ENCODE results near the gene TFB2M.

- TF ChIP-seq YY1 (IDR thresholded peaks at IDR 0.05; ENCODE audit: insufficient read depth, insufficient read length) (no peak), ZNF274 (IDR thresholded peaks at IDR 0.05; ENCODE audit: low read depth, low read length) (no peak), SUZ12 (IDR thresholded peaks at IDR 0.05; ENCODE audit: extremely low read depth, insufficient read depth, insufficient read length) (no peak)
These were observed 10.6 kb upstream of the TFB2M start for GRCh38 chr1:246576709-246577032.
